Chondrocyte (in vitro differentiated cells): ENCODE data around the gene MED26. TPM values are rescaled to one million over a fixed set of nuclear protein-coding genes. Genes with fewer than 3 reads are reported as not detected.

Source experiments
- DNase-seq: peaks from one replicate; pipeline ENCODE4 v3.0.0; 2021; ENCODE audit warnings: mixed read lengths, low spot score
- H3K27ac Mint-ChIP-seq: one replicate; pipeline ENCODE4 v1.8.0; 2021; ENCODE audit warnings: mild to moderate bottlenecking, moderate library complexity, mixed read lengths; ENCODE audit not compliant: unreplicated experiment
- H3K27me3 Mint-ChIP-seq: 2 replicates; pipeline ENCODE4 v1.8.0; 2021; ENCODE audit warnings: low read depth, mixed read lengths
- H3K36me3 Mint-ChIP-seq: 2 replicates; pipeline ENCODE4 v1.8.0; 2021; ENCODE audit warnings: low read depth, mixed read lengths
- H3K4me1 Mint-ChIP-seq: 2 replicates; pipeline ENCODE4 v1.8.0; 2021; ENCODE audit warnings: low read depth, mild to moderate bottlenecking, mixed read lengths
- H3K4me3 Mint-ChIP-seq: one replicate; pipeline ENCODE4 v1.8.0; 2021; ENCODE audit warnings: mild to moderate bottlenecking, moderate library complexity, mixed read lengths; ENCODE audit not compliant: unreplicated experiment
- H3K9me3 Mint-ChIP-seq: 2 replicates; pipeline ENCODE4 v1.8.0; 2021; ENCODE audit warnings: low read depth, mixed read lengths
- total RNA-seq: library from RNA; stranded (reverse); gene quantifications from 3 replicates; pipeline ENCODE4 v1.2.1, GENCODE V29; 2021
- TF ChIP-seq, protein P1 (sequence below): fragments of 200-600 bp; sonication (generic); IDR thresholded peaks from 2 replicates; pipeline ENCODE4 v1.5.0; 2021; ENCODE audit warnings: antibody characterized with exemption, mild to moderate bottlenecking, moderate library complexity

MED26 gene
- total RNA-seq, 1 donor from 2014 or later, result 8.7 TPM

DNA sequence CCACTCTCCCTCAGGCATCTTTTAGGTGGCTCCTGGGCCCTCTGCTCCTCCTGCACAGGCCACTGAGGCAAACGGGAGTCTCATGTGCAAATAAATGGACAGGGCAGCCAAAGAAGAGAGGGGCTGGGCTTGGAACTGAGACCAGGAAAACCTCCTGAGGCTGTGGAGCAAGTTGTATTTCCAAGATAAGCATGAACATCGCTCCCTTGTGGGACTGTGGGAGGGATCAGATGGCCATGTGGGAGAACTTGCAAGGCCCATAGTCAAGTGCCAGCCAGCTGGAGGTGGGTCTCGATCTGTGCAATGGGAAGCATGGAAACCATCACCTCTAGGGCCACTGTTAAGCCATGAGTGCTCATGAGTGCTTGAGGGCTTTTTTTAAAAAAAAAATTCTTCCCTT is 24.9 kb downstream of the MED26 start:
- no peaks in the 10 kb centered on the region for H3K36me3 Mint-ChIP-seq
- H3K4me1 Mint-ChIP-seq, result peaks cover 30% of the 10 kb centered on the region
- no peak overlapping the region for H3K27ac Mint-ChIP-seq
- H3K27me3 Mint-ChIP-seq, result no peaks in the 10 kb centered on the region
- H3K9me3 Mint-ChIP-seq, result no peaks in the 10 kb centered on the region
- DNase-seq, result no peak
- TF ChIP-seq, protein P1, sequence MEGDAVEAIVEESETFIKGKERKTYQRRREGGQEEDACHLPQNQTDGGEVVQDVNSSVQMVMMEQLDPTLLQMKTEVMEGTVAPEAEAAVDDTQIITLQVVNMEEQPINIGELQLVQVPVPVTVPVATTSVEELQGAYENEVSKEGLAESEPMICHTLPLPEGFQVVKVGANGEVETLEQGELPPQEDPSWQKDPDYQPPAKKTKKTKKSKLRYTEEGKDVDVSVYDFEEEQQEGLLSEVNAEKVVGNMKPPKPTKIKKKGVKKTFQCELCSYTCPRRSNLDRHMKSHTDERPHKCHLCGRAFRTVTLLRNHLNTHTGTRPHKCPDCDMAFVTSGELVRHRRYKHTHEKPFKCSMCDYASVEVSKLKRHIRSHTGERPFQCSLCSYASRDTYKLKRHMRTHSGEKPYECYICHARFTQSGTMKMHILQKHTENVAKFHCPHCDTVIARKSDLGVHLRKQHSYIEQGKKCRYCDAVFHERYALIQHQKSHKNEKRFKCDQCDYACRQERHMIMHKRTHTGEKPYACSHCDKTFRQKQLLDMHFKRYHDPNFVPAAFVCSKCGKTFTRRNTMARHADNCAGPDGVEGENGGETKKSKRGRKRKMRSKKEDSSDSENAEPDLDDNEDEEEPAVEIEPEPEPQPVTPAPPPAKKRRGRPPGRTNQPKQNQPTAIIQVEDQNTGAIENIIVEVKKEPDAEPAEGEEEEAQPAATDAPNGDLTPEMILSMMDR, result no peak
- no peak overlapping the region for H3K4me3 Mint-ChIP-seq

DNA sequence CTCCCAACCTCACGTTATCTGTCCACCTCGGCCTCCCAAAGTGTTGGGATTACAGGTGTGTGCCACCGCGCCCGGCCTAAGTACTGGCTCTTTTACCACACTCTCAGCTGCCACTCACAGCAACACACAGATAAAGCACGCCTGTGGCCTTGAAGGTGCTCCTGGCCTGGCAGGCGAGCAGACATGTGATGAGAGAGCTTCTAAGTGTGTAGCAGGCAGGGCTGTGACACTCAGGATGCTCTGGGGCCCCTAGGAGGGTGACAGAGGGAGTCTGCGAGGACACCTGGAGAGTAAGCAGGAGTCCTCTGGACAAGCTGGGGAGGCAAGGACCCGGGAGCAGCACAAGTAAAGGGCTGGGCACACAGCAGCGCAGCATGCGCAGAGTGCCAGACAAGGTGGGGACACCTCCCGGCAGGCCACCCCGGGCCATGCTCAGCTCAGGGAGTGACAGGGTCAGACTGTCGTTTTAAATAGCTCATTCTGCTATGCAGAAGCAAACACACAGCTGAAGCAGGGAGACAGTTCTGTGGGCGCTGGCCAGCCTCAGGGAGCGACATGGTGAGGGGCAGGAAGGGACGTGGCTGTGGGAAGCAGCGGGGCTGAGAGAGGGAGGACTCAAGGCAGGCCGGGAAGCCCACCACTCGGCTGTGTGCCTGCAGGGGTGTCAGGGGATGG is 26.5 kb downstream of the MED26 start:
- TF ChIP-seq, protein P1, result no peak
- Mint-ChIP-seq H3K9me3 (no peaks in the 10 kb centered on the region), H3K4me1 (peaks cover 26% of the 10 kb centered on the region), H3K36me3 (no peaks in the 10 kb centered on the region), H3K27me3 (no peaks in the 10 kb centered on the region), H3K4me3 (no peak overlapping the region), H3K27ac (peak overlapping the region; percentile 12)
- no peak for DNase-seq

DNA sequence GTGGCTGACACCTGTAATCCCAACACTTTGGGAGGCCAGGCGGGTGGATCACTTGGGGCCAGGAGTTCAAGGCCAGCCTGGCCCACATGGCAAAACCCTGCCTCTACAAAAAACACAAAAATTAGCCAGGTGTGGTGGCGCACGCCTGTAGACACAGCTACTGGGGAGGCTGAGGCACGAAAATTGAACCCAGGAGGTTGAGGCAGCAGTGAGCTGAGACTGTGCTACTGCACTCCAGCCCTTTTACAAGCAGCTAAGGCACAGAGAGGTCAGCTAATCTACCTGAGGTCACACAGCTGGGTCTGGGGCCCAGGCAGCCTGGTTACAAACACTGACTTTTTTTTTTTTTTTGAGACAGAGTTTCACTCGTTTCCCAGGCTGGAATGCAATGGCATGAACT is 27.2 kb downstream of the MED26 start:
- no peak for DNase-seq
- Mint-ChIP-seq H3K4me1 (peaks cover 23% of the 10 kb centered on the region), H3K9me3 (no peaks in the 10 kb centered on the region), H3K4me3 (no peak overlapping the region), H3K27ac (no peak overlapping the region), H3K27me3 (no peaks in the 10 kb centered on the region), H3K36me3 (no peaks in the 10 kb centered on the region)
- TF ChIP-seq, protein P1, result no peak

DNA sequence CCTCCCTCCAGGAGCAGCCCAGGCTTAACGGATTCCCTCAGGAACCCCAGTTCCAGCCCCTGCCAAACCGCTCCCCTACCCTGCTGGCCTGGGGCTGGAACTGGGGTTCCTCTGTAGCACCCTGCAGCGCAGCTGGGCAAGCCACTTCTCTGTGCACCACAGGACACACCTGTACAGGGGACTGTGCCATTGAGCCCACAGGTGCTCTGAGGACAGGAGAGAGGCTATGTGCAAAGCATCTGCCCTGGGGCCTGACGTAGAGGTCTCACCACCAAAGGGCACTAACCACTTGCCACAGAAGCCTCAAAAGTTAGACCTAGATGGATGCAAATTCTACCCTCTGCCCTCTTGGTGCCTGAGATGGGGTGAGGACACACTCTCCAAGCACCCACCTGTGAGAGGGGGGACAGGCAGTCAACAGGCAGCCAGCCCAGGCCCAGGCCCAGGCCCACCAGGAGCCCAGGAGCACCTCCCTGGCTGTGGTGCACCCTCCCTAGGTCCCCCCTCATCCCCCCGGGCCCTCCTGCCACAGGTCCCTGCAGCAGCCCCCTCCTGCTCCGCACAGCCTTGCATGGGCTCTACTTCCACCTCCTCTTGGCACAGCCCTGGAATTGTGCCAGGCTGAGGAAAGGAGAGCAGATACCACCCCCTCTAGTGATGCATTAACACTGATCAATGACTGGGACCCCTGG is 28.2 kb downstream of the MED26 start:
- Mint-ChIP-seq H3K4me3 (no peak overlapping the region), H3K36me3 (no peaks in the 10 kb centered on the region)

DNA sequence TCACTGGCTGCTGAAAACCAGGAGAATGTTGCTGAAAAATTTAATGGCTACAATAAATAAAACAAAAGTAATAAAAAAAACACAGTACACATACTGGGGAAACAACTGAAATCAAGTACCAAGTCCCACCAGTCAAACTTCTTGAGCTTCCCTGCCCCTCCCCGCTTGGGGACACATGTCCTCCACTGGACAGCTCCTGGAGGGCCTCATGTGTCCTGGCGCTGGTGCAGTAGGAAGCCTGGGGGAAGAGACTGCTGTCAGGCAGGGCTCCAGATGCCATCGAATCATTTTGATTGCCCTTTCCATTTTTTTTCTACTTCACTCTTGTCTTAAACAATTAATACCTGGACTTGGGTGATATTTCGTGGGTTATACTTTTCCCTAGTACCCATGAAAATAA is 29.2 kb downstream of the MED26 start:
- H3K27ac Mint-ChIP-seq, result no peak overlapping the region
- no peak for DNase-seq

More for the DNA sequence above, 28.2 kb downstream of the MED26 start:
- H3K9me3 Mint-ChIP-seq, result no peaks in the 10 kb centered on the region
- TF ChIP-seq, protein P1, result no peak
- H3K27me3 Mint-ChIP-seq, result no peaks in the 10 kb centered on the region
- no peak for DNase-seq
- H3K27ac Mint-ChIP-seq, result no peak overlapping the region
- peaks cover 16% of the 10 kb centered on the region for H3K4me1 Mint-ChIP-seq

More for the DNA sequence above, 29.2 kb downstream of the MED26 start:
- no peaks in the 10 kb centered on the region for H3K27me3 Mint-ChIP-seq
- H3K9me3 Mint-ChIP-seq, result no peaks in the 10 kb centered on the region
- no peaks in the 10 kb centered on the region for H3K36me3 Mint-ChIP-seq
- TF ChIP-seq, protein P1, result no peak
- H3K4me1 Mint-ChIP-seq, result peaks cover 13% of the 10 kb centered on the region
- no peak overlapping the region for H3K4me3 Mint-ChIP-seq
